ENCODE results near the gene CGRRF1. TPM values are rescaled to one million over a fixed set of nuclear protein-coding genes. Genes with fewer than 3 reads are reported as not detected.

Gene CGRRF1
- total and polyA plus RNA-seq, 10 of the 15 experiments (the other 5 are each of a cell fraction or from before 2014, with no cell fraction given), result 5.5 to 47.7 (median 13.5) TPM

GRCh38 chr14:54528973-54529372 is 19.3 kb downstream of the CGRRF1 start:
- CTCF ChIA-PET, result no interaction called here
- no peak for ATAC-seq
- no peak overlapping the region for H3K4me2 ChIP-seq (ENCODE audit: control insufficient read depth, insufficient read depth)

More at GRCh38 chr14:54528973-54529372, 19.3 kb downstream of the CGRRF1 start:
- Histone ChIP-seq H3K27me3 (replicated peaks in 1 of 2; ENCODE audit: control insufficient read depth in 2 of 2, insufficient read depth in 2 of 2, low read length in 1 of 2) (no peaks in the 10 kb centered on the region), H3K4me1 (ENCODE audit: control insufficient read depth, insufficient read depth, low read length) (peaks cover 7% of the 10 kb centered on the region; the same call in 1 of the 2 replicates), H3K27ac (ENCODE audit: control insufficient read depth, insufficient read depth) (no peak overlapping the region), H3K9me3 (replicated peaks; ENCODE audit: control insufficient read depth, insufficient read depth, low read length) (no peaks in the 10 kb centered on the region), H3K36me3 (ENCODE audit: control insufficient read depth in 2 of 2, insufficient read depth in 2 of 2, low read length in 1 of 2) (peaks cover 3 to 4% of the 10 kb centered on the region in 2 experiments; a peak in 3 of 4 replicates), H4K20me1 (ENCODE audit: control insufficient read depth, insufficient read depth) (no peaks in the 10 kb centered on the region), H2AFZ (ENCODE audit: control insufficient read depth, low read depth, low read length) (no peak overlapping the region), H3K79me2 (ENCODE audit: control insufficient read depth, insufficient read depth, low read length) (no peaks in the 10 kb centered on the region), H3K4me3 (no peak overlapping the region), H3K9ac (ENCODE audit: control insufficient read depth, insufficient read depth, low read length) (no peak overlapping the region)
- FAIRE-seq (no peak), DNase-seq (ENCODE audit: low read depth, low spot score) (no peak)
- intact Hi-C loops (cut with micrococcal nuclease; ENCODE audit: unreplicated experiment), result no loop called here
- WGBS (ENCODE audit: insufficient coverage, insufficient replicate concordance, low lambda C conversion rate, missing lambda C conversion rate), result 96% methylated on average over 2 of the region's 2 CpGs
- in situ Hi-C loops (cut with MboI), result no loop called here
- RAD21 ChIA-PET (ENCODE audit: unreplicated experiment), result interaction anchor here (0.9 to 1.1 kb wide), 2 partner anchors 16 to 245 kb away, joined by 3 read pairs; no protein-coding TSS in a partner anchor
- TF ChIP-seq SRF (IDR thresholded peaks at IDR 0.05; ENCODE audit: low read depth in 2 of 2, low read length in 2 of 2) (no peak), NR2C2 (IDR thresholded peaks at IDR 0.05; ENCODE audit: borderline replicate concordance, control insufficient read depth, insufficient read length, low read depth) (no peak), CREM (IDR thresholded peaks at IDR 0.05; ENCODE audit: low read depth) (no peak), MXI1 (IDR thresholded peaks at IDR 0.05; ENCODE audit: low read depth, low read length) (no peak), CBFB (IDR thresholded peaks at IDR 0.05; ENCODE audit: low read depth) (no peak), GABPA (IDR thresholded peaks at IDR 0.05; ENCODE audit: low read depth) (no peak), TCF3 (IDR thresholded peaks at IDR 0.05; ENCODE audit: borderline replicate concordance, insufficient read depth, low read depth, low read length) (no peak), CHD4 (IDR thresholded peaks at IDR 0.05) (no peak), ZSCAN29 (IDR thresholded peaks at IDR 0.05) (no peak), NFIC (IDR thresholded peaks at IDR 0.05; ENCODE audit: low read depth, low read length) (no peak), E4F1 (IDR thresholded peaks at IDR 0.05; ENCODE audit: borderline replicate concordance, partially characterized antibody) (no peak), LARP7 (IDR thresholded peaks at IDR 0.05) (no peak), CHD2 (IDR thresholded peaks at IDR 0.05; ENCODE audit: borderline replicate concordance, low read depth, low read length) (no peak)
- POLR2A ChIA-PET, result no interaction called here
- SMC1A ChIA-PET (ENCODE audit: uncharacterized antibody, unreplicated experiment), result interaction anchor here (1.0 to 1.4 kb wide), 3 partner anchors 10 to 18 kb away, joined by 3 to 4 read pairs (median 3); no protein-coding TSS in a partner anchor
- BruUV-seq (replicated peaks), result no TSS peak

Measured in GM12878 (cell line).